Right ventricle myocardium superior (tissue), 1 donor: Measurements from ENCODE around the gene SUMF1. TPM values are rescaled to one million over a fixed set of nuclear protein-coding genes. Genes with fewer than 3 reads are reported as not detected.

Source experiments
- ATAC-seq: fragments of 200-7000 bp; cut with Tn5 transposase; one replicate; pipeline ENCODE4 v1.9.1; 2020; ENCODE audit warnings: mild to moderate bottlenecking; ENCODE audit not compliant: poor library complexity
- DNase-seq: peaks from one replicate; pipeline ENCODE4 v3.0.0-alpha.2; 2020
- intact Hi-C: fragments of 100-400 bp; cut with DNase I; formaldehyde crosslinking; loops from one replicate; pipeline ENCODE4 v1.11.2; 2022
- long read RNA-seq: library from polyadenylated mRNA; unstranded; transcript quantifications from one replicate; pipeline ENCODE4 v2.0.0, GENCODE V29; 2021
- total RNA-seq: library from RNA; stranded (reverse); fragmentation: NEBNext Ultra II Directional; extraction: Animal tissue kit (Norgen Biotek cat#: 25700); gene quantifications from one replicate; pipeline ENCODE4 v1.2.1, GENCODE V29; 2021
- donor health status: DM: no; HTN: yes; CAD: no; lungs with severe emphysema.

The SUMF1 gene
- 7.6 TPM for total RNA-seq
- long read RNA-seq, transcript SUMF1-201 (9 exons, 2,159 nt) = major isoform, 28 of 33 reads
- long read RNA-seq, partial matches to known transcripts = 0 of 33 reads
- long read RNA-seq, other reads (novel, unspliced or antisense) = 2 of 33 reads

DNA sequence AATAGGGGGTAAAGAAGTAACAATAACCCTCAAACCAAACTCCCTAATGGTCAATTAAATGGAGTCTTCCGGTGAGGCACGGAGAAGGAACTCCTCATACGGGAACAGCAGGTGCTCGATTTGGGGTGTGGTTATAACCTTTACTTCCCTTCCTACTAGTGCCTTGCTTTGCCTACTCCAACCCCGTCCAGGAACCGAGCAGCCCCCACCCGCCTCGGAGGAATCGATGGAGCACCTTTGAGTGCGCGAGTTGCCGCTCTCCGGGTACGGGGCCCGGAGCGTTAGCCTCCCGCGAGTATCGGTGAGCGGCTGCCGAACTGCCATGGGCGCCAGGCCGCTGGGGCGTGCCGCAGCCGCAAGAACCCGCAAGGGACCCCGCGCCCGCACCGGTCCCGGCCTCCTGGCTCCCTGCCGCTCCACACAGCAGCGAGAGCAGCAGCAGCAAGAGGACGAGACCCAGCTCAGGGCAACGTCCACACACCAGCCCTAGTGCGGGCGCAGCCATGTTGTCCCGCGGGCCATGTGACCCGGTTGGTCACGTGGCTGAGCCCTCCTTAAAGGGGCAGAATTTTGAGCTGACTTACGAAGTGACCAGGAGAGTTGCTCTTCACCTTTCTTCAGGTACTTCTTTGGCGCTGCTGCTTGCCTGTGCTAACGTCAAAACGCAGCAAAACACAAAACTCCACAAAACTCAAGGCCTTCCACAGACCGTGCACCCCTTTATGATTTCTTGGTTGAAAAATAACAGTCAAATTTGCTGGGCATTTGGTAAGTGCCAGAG, at the start of gene SUMF1:
SUMF1 (minus strand) TSS at position 529 of the 781 bp plus-strand sequence; CDS start at position 505, 24 bp downstream.
- intact Hi-C loops = loop anchor here (5.0 kb wide), 1 partner anchor 165 kb away; no protein-coding TSS in a partner anchor
- ATAC-seq = peak; percentile 99

DNA sequence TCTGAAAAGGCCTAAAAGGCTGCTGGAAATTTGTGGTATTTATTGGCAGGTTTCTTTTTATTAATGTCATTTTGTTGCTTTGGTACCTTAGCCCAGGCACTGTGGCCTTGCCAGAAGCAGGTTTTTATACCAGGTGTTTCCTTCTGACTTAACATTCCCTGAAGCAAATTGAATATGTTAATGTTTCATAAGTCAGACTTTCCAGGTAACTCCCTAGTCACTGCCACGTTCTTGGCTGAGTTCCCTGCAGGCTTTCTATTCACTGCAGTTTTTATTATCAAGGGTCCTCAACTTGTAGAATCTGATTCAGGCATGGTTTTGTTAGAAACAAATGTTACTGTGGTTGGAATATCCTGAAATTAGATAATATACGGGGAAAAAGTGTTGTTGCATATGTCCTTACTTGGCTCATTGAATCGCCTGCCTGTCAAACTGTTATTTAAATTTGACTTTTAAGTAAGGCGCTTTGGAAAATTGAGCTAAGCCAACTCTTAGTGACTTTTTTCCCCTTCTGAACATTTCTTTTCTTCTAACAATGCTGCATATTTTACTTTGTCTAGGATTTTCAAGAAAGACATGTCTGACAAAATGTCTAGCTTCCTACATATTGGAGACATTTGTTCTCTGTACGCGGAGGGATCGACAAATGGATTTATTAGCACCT, 49.0 kb upstream of the SUMF1 start:
- intact Hi-C loops = no loop called here
- DNase-seq = no peak
- ATAC-seq = no peak

More for the DNA sequence above, at the start of gene SUMF1:
- peak; percentile 89 for DNase-seq

DNA sequence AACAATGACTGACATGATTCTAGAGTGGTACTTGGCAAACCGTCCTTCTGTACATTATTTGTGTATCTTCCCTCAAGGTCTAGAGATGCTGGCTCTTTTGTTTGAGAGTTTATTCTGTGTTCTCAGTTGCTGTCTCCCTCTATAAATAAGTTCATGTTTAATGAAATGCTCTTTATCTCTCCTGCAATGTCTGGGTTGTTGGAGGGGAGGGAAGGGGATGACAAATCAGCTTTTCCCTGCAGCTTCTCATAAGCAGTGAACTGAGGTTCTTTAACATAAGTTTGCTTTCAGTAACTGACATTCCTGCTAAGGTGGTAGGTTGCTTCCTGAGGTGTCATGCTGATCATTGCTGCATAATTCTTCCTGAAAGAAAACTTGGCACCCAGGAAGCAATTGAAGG, 47.8 kb upstream of the SUMF1 start:
- DNase-seq (no peak), ATAC-seq (no peak)
- intact Hi-C loops = no loop called here

DNA sequence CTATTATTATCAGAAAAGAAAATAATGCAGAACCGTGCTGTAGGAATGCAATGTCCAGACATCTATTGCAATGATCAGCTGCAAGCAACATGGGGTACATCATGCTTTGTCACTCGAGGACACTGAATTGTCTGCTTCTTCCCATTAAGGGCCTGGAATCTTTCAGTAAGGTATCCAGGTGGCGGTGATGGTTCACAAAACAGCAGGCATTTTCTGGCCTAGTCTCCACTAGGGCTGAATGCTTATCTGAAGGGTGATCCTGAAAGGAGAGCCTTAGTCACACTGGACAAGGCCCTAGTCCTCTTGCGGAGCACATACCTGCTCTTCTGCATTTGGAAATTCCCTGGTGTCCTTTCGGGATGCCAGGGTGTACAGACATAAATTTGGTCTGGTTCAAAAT, 47.3 kb upstream of the SUMF1 start:
- intact Hi-C loops = no loop called here
- no peak for ATAC-seq
- no peak for DNase-seq

DNA sequence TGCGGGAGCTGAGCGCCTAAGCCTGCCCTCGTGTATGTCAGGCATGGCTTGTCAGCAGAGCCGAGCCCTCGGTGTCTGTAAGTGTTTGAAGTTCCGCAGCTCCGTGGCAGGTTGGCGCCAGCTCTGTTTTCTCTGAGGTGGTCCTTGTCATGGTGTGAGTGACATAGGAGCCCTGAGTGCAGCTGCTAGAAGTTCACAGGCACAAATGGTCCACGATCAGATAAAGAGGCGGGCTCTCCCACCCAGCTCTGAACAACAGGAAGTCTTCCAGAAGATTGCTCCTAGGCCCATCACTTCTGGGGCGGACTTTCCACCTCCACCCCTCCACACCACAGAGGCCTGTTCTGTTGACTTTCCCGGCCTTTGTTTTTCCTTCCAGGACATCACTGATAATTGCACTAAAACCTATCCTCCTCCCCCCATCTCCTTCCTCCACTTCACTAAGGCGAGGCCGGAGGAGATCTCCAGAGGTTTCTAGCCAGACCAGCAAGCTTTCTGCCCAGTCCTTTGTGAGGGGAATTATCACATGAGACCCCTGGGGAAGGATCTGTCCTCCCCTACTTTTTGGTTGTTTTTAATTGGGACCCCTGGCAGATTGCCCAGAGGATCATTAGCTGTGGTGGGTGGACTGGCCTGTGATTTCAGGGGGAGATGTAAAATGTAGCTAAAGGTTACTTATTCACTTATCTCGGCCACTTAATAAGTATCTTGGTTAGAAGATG, 46.0 kb upstream of the SUMF1 start:
- intact Hi-C loops = no loop called here
- no peak for DNase-seq
- ATAC-seq = peak; percentile 35

DNA sequence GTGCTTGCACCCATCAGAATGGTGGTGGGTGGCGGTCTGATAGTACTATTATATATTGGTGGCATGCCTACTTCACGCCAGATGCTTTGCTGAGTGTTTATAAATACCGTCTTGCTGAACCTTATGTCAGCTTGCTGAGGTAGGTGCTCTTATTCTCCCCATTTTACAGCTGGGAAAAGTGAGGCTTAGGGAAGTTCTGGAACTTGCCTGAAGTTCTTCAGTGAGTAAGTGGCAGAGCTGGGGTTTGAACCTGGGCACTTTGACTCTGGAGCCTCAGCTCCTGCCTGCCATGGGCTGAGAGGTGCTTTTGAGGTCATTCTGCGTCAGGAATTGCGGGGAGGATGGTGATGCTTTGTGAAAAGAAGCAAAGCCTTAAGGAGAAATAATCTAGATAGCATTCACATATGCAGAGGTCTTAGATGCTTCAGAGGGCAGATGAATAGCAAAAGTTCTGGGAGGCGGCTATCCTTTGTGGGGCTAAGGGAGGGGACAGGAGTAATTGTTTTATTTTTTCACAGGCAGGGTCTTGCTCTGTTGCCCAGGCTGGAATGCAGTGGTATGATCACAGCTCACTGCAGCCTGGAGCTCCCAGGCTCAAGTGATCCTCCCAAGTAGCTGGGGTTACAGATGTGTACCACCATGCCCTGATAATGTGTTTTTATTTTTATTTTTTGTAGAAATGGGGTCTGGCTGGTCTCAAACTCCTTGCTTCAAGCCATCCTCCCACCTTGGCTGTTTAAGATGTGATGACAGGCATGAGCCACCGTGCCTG, 44.6 kb upstream of the SUMF1 start:
- ATAC-seq (no peak), DNase-seq (no peak)
- intact Hi-C loops = no loop called here

DNA sequence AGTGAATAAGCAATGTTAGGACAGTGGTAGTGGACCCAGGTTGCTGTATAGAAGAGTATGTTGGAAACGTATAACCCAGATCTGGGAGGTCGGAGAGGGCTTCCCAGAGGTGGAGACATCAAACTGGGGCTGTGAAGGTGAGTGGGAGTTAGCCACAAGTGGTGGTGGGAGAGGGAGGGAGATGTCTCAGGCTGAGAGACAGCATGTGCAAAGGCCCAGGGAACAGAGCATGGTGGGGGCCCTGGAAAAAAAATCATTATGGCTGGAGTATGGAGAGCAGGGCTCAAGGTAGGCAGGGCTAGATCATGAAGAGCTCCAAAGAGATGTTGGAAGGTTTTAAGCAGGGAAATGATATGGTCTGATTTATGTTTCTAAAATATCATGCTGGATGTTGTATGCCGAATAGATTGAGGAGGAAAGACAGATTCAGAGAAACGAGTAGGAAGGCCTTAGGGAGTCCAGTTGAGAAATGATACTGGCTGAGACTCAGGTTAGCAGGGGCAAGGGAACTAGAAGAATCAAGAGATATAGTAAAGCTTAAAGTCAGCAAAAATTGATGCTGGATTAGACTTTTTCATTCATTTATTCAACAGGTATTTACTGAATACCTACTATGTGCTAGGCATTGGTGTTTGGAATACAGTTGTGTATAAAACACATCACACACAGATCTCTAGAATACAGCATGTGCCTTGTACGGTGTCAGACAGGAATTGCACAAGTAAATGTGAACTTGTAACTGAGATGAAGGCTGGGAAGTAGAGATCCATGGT, 43.1 kb upstream of the SUMF1 start:
- intact Hi-C loops = no loop called here
- no peak for DNase-seq
- ATAC-seq = peak; percentile 40

DNA sequence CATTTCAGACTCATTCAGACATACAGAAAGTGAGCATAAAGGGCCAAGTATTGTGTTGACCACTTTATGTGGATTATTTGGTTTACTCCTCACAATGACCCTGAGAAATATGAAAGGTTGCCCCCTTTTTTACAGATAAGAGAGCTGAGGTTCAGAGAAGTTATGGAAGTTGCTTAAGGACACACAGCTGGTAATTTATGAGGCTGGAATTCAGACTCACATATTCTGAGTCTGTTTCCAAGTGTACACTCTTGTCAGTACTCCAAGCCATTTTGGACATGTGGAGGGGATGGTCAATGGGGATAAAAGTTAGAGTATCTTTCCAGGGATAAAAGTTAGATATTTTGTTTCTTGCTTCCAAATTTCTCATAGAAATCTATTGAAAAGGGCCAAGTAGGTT, 42.0 kb upstream of the SUMF1 start:
- no peak for ATAC-seq
- DNase-seq = no peak
- intact Hi-C loops = no loop called here

DNA sequence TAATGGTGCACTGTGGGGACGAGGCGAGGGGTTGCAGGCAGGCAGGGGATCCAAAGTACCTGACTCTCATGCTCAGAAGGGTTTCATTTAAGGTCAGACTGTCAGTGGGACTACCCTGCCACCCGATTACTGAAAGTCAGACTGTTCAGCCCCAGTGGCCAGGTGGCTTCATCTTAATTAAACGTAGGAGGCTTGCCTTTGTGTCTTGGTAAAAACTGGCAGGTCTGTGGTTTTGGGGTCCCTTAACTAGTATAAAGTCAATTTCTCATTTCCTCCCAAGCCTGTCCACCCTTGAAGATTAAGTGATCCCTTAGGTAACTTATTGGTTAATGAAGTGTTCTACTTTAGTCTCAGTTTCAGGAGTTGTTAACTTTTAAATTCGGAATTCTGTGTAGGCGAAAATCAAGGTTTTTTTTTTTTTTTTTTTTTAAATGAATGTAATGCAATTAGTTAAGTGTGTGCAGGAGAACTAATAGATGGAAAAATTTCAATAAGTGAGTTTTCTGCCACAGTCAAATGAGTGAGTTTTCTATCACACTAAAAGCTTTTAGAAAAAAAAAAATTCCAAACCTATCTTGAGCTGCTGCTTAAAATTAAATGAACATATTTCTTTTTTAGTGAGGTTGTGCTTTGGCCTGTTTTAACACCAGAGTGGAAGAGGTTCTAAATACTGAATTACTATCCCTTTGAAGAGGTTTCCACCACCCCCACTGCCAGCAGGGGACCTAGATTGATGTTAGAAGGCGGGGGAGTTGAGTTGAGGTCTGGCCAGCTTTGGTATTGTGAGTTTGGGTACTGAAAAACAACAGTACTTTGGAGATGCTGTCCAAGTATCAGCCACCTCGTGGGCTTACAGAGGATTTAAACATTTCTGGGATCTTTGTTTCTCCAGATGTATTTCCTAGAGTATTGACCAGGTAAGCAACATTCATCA, 41.2 kb upstream of the SUMF1 start:
- no peak for DNase-seq
- intact Hi-C loops = no loop called here
- no peak for ATAC-seq

DNA sequence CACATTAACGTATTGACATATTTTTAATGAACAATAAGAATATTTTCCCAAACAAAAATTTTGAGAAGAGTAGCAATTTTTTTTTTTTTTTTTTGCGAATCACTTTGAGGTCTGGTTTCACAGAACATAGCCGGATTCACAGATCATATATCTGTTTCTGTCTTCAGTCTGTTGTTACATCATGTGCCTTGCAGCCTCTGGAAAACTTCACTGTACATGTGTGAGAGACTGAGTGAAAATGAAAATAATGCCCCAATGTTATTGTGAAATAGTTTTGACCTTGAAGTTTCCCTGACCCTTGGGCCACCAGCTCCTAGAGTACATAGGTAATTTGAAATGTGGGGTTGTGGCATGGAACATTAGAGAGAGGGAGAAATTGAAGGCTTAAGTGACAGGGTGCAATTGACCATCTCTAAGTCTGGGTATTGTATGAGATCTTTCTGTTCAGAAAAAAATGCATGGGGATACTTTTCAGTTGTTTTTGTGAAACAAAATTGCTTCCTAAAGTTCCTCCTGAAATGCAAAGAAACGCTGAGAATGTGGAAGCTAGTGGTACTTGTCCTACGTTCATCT, 40.0 kb upstream of the SUMF1 start:
- DNase-seq = no peak
- ATAC-seq = no peak
- intact Hi-C loops = no loop called here

DNA sequence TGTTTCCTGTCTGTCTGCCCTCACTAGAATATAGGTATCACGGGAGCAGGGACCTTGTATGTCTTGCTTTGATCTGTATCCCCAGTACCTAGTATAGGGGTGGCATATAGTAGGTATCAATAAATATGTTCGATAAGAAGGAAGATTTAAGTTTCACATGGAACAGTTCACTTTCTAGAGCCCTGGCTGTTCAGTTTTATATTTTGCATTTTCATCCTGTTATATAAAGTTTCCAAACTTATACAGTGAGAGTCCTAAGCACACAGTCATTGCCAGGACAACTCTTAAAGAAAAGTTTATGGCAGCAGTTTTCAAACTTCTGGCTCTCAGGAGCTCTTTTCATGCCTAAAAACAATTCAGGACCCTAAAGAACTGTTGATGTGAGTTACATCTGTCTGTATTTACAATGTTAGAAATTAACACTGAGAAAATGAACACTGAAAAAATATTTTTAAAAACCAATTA, 39.5 kb upstream of the SUMF1 start:
- ATAC-seq (no peak), DNase-seq (no peak)
- intact Hi-C loops = no loop called here

DNA sequence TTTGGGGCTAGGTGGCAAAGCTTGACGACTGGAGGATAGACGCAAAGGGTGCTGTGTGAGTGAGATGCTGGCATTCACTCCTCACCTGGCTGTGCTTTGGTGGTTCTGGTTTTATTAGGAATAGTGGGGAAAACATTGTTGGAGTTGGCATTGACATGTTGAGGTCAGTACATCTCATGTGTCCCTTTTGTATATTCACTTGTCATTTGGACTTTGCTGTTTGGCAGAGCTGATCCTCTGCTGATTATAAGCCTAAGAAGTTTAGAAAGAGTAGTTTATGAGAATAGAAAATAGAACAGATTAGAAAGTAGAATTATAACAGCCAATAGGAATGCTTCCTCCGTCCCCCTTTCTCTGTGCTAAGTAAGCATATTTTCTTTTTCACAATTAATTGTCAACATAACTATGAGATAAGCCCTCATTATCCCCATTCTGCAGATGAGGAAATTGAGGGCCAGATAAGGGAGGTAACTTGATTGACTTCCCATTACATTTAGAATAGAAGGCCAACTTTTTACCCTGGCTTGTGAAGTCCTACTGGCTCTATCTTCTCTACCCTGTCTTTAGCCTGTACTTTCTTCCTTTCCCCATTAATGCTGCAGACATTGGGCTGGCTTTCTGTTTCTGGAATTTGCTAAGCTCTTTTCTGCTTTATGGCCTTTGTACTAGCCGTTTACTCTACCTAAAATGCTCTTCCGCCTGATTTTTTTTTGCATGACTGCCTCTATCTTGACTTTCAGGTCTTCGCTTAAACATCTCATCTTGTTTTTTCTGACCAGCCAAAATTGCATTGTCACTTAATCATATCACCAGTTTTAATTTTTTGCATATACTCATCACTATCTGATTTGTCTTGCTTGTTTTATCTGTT, 38.9 kb upstream of the SUMF1 start:
- DNase-seq = no peak
- intact Hi-C loops = no loop called here
- no peak for ATAC-seq

DNA sequence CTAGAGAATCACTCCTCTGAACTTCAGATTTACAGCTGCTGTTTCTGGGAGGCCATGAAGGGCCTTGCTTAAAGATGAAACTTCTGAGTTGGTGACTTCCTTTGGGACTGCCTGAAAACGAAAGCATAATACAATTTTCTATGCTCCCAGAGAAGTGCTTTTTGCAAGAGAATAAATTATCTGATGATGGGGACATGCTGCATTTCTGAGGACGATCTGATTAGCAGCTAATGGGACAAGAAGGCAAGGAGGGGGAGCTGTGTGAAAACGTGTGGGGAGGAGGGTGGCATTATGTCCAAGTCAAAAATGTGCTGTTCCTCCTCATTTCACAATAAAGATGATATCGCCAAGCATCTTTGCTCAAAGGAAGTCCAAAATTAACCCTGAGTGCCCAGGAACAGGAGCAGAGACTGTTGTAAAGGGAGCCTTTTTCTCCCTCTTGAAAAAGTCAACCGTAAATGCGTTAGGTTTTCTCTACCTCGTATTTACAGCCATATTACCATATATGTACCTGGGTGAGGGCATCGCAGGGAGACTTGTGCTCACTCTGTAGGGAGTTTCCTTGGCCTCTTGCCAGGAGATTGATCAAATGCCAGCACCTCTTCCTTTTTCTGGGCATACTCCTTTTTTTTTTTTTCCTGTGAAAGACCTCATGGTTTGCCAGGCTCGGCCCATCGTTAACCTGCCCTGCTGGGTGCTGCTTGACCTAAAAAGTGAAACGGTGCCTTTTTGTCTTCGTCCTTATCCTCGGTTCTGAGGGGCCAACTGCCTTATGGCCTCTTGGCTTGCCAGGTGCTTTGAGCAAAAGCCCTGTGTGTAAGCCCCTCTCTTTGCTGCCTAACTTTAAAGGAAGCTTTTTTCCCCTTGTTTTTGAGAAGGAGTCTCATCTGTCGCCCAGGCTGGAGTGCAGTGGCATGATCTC, 37.5 kb upstream of the SUMF1 start:
- DNase-seq (no peak), ATAC-seq (peak; percentile 51)
- intact Hi-C loops = no loop called here

DNA sequence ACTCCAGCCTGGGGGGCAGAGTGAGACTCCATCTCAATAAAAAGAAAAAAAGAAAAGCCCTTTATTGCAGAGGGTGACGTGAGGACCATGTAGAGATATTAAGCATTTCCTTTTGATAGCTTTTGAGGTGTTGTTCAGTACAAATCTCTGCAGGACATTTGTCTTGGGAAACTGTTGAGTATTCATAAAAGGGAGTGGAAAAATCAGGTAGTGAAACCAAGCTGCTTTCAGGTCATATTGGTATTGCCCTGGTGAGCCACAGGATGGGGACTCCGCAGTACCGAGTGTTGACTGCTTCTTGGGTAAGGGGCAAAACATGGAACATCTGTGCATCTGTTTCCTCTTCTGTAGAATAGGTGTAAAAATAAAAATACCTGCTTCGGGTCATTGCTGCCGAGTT, 36.0 kb upstream of the SUMF1 start:
- intact Hi-C loops = no loop called here
- ATAC-seq (no peak), DNase-seq (no peak)

DNA sequence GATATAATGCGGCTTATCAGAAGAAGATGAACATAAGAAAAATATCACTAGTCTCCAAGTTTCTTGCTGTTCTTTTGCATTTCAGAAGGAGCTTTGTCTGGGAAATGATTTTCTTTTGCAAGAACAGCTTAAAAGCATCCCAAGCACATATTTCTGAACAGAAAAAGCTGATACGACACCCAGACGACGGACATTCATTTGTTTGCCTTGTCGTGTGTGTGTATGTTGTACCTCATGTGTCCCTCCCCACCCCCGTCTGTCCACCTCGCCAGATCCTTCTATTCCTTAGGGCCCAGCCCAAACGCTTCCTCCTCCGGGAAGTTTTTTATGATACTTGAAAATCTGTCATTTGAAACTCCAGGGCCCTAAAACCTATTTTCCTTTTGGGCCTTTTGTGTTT, 34.9 kb upstream of the SUMF1 start:
- DNase-seq (no peak), ATAC-seq (no peak)
- intact Hi-C loops = no loop called here
